Hepatocyte (in vitro differentiated cells): ENCODE results near the gene MYH7.

Experiments used
- CTCF ChIP-seq: fragments of 200-600 bp; sonication (generic); IDR thresholded peaks from 2 replicates; pipeline ENCODE4 v1.5.1; 2016; ENCODE audit warnings: antibody characterized with exemption, mild to moderate bottlenecking; ENCODE audit not compliant: poor library complexity
- EZH2 ChIP-seq: fragments of 200-600 bp; sonication (generic); IDR thresholded peaks from 2 replicates; pipeline ENCODE4 v1.6.1; 2016; ENCODE audit warnings: antibody characterized with exemption, mild to moderate bottlenecking, borderline replicate concordance
- EZH2phosphoT487 ChIP-seq: fragments of 200-600 bp; sonication (generic); IDR thresholded peaks from one replicate; pipeline ENCODE4 v1.6.1; 2018; ENCODE audit warnings: antibody characterized with exemption, mild to moderate bottlenecking, low read depth, moderate library complexity; ENCODE audit not compliant: unreplicated experiment, severe bottlenecking

- TF ChIP-seq EZH2 (no peak), CTCF (no peak), EZH2phosphoT487 (no peak)
These were observed 7.4 kb upstream of the MYH7 start for GRCh38 chr14:23442721-23443356.
